HG03175 (cell line): ENCODE results near the gene CAST.
"Not testable (repeated sequence)": the region's sequence is repeated elsewhere in the genome, so short reads cannot be mapped to it uniquely, and the experiment has no call there.

Source experiments
- ATAC-seq: cut with Tn5 transposase; IDR thresholded peaks from one replicate; pipeline ENCODE4 v1.9.1; 2021; ENCODE audit warnings: mild to moderate bottlenecking, moderate library complexity; ENCODE audit not compliant: unreplicated experiment

The CAST gene, protein sequence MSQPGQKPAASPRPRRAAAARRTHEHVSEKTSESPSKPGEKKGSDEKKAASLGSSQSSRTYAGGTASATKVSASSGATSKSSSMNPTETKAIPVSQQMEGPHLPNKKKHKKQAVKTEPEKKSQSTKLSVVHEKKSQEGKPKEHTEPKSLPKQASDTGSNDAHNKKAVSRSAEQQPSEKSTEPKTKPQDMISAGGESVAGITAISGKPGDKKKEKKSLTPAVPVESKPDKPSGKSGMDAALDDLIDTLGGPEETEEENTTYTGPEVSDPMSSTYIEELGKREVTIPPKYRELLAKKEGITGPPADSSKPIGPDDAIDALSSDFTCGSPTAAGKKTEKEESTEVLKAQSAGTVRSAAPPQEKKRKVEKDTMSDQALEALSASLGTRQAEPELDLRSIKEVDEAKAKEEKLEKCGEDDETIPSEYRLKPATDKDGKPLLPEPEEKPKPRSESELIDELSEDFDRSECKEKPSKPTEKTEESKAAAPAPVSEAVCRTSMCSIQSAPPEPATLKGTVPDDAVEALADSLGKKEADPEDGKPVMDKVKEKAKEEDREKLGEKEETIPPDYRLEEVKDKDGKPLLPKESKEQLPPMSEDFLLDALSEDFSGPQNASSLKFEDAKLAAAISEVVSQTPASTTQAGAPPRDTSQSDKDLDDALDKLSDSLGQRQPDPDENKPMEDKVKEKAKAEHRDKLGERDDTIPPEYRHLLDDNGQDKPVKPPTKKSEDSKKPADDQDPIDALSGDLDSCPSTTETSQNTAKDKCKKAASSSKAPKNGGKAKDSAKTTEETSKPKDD

DNA sequence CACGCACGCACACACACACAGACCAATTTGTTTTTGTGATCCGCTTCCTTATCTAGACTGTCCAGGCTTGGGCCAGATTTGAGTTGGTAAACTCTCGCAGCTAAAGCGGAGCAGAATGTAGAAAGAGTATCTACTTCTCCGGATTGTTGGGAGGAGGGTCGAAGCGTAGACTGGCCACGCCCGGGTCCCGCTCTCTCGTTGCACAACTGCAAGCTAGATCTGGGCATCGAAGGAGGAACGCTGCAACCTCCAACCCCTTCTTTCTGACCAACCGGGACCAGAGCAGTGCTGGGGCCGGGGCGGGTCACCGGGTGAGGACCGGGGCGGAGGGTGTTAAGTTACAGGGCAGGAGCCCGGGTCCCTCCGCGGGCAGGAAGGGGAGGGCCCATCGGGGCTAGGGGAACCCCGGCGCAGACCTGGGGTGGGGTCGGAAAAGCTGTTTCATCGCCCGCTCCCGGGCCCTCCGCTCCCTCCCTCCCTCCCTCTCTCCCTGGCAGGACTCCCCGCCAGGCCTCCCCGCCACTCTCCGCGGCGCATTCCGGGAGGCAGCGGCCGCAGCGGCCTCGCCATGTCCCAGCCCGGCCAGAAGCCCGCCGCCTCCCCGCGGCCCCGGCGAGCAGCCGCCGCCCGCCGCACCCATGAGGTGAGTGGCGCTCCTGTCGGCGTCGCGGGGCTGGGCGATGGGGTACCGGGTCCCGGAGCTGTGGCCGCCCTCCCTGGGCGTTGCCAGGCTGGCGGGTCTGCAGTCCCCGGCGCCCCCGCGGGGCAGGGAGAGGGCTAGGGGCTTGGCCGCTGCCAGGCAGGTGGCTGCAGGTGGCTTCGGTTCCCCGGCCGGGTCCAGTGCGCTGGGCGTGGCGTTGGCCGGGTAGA is at the start of gene CAST:
CAST (plus strand) TSS at position 522 of the 870 bp plus-strand sequence; CDS start at position 569, 47 bp downstream.
- peak; percentile 54 for ATAC-seq

DNA sequence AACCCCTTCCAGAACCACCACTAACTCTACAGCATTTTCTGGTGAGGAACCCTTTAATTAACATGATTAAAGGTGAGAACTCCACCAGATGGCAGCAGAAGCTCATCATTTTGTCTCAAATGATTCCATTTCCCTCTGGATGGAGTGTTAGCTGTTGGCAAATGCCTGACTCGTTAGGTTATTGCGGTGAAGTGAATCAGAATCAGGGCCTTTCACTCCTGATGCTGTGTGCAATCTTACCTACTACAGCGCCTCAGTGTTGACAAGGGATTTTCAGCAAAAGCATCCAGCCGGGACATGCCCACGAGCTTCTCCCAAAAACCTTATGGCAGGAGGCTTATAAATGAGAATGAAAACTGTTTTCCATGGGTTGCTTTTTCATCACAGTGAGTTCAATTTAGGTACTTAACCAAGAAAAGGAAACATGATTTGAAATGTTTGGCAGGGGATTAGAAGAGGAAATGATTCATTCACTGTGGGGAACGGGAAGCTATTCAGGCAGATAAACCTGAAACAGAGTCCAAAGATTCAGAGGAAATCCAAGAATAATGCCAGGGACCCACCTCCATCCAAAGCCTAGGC is 48.0 kb upstream of the CAST start:
- no peak for ATAC-seq

DNA sequence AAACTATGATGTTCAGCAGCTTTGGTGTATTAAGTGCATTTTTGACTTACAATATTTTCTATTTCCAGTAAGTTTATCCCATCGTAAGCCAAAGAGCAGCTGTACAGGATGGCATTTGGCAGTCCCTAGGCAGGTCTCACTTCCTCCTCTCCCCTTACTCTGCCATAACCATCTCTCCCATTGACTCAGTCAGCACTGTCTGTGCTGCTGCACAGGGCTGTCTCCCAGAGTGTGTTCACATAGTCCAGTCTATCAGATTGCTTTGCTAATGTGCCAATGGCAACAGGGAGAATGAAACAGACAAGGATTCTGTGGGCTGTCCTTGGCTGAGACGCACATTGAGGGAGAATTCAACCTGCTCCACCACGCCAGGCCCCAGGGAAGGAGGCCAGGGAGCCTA is 47.0 kb upstream of the CAST start:
- no peak for ATAC-seq

DNA sequence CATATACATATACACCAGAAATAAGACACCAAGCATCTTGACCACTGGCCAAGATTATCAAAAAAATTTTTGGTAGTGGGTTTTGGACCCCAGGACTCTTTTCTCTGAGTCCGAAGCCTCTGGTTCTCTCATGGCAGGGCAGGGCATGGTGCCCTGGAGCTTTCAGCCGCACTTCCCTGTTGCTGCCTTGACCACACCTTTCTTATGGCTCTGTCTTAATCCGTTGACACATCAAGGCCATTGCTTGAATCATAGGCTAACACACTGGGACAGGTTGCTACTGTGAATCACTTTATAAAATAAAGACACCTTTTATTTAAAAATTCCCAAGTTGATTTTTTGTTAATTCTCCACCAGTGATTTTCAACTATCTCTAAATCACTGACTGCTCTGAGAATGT is 45.4 kb upstream of the CAST start:
- ATAC-seq, result no peak

DNA sequence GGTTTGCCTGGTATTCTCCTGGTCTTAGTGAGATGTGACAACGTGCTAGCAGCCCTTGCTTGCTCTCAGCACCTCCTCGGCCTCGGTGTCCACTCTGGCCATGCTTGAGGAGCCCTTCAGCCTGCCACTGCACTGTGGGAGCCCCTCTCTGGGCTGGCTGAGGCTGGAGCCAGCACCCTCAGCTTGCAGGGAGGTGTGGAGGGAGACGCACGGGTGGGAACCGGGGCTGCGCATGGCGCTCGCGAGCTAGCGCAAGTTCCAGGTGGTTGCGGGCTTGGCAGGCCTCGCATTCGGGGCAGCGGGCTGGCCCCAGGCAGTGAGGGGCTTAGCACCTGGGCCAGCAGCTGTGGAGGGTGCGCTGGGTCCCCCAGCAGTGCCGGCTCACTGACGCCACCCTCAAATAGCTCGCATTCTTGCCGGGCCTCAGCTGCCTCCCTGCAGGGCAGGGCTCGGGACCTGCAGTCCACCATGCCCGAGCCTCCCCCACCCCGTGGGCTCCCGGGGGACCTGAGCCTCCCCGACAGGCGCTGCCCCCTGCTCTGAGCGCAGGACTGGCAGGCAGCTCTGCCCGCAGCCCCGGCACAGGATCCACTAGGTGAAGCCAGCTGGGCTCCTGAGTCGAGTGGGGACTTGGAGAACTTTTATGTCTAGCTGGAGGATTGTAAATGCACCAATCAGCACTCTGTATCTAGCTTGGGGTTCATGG is 43.7 kb upstream of the CAST start:
- ATAC-seq, result not testable (repeated sequence)

DNA sequence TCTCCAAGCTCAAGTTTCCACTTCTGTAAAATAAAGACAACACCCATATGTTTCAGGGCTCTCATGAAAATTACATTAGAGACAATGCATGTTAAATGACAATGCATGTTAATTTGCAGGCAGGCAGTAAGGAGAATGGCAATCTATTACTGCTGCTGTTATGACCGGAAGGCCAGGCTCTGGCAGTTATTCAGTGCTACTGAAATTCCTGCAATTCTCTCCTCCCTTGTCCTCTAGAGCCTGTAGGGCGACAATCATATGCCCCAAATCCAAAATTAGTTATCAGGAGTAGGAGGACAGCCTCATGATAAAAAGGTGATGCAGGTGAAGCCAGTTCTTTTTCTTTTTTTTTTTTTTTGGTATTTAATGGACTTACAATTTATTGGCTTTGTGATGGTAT is 42.2 kb upstream of the CAST start:
- ATAC-seq, result no peak

DNA sequence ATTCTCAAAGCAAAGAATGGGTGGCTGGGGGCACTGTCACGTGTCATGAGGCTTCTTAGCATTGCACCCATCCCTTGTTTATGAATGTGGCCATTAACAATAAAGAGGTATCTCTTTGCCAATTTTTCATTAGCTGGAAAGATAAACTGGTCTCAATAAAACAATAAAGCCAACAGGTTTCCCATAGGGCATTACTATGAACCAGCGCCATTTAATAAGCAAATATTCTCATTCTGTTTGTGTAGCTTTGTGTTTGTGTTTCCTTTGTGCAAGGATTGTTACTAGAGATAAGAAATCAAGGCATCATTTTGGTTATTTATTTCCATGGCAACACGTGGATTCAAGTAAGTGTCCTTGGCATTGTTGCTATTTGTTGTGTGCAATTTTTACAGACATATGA is 37.6 kb upstream of the CAST start:
- no peak for ATAC-seq

DNA sequence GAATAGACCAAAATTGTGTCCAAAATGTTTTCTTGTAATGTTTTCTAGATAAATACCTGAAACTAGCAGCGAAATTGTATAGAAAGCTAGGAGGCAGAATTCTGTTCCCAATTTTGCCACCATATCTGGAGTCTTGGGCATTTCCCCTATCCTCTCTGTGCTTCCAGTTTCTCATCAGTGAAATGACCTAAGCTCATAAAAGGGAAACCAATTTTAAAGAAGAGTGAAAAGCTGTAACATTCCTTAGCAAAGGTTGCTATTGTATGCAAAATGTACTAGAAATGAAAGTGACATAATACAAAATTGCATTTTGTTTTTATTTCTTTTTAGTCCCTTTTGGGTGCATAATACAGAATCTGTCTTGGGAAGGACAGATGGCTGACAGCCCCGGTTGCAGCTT is 36.8 kb upstream of the CAST start:
- no peak for ATAC-seq

DNA sequence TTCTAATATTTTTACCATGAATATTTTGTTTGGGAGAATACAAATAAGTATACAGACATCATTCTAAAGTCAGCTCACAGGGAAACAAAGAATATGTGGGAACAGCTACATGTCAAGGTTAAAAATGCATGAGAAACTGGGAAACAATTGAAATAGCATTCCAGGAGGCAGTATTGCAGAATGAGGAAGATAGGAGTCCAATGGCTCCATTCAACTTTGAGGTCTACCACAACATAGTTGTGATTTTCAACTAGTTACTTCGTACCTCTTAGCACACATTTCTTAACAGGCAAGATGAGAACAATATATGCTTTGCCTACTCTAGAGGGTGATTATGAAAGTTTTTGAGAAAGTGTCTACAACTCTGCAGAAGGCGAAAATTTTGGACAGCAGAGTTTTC is 35.2 kb upstream of the CAST start:
- ATAC-seq, result no peak

DNA sequence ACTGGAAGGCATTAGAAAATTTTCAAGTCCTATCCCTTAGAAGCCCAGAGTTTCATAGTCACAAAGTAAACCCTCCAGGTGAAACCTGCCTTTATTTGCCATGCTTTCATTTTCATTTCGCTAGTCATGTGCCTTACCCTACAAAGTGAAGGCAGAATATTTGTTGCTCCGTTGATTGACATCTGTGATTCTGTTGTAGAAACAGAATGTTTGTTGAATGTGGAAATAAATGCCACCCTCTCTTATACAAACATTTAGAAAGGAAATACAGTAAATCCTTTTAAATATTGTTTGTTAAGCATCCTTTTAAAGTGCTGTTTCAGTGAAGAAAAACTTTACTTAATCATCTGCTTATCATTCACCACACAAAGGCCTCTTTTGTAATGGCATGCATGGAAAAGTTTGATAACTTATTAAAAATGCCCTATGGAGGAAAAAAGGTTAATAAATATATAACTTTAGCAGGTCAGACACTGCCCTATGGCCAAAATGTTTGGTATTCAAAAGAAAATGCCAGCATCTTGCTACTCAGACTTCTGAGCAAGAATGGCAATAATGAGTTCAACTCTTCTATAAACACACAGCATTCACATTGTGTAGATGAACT is 34.3 kb upstream of the CAST start:
- ATAC-seq, result no peak

DNA sequence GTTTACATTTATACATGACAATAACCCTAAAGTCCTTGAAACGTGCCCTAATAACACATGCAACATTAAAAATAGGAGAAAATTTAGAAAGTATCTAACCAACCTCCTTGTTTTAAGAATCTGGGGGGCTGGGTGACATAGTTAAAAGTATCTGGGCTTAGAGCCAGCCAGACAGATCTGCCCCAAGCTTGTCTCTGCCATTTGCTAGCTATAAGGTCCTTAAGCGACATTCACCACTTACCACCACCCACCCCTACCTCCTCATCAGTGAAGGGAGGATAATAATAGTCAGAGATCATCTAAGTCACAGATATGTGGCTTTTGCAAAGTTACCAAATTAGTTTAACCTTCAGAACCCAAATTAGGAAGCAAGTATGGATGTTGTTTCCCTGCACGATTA is 33.8 kb upstream of the CAST start:
- ATAC-seq, result no peak

DNA sequence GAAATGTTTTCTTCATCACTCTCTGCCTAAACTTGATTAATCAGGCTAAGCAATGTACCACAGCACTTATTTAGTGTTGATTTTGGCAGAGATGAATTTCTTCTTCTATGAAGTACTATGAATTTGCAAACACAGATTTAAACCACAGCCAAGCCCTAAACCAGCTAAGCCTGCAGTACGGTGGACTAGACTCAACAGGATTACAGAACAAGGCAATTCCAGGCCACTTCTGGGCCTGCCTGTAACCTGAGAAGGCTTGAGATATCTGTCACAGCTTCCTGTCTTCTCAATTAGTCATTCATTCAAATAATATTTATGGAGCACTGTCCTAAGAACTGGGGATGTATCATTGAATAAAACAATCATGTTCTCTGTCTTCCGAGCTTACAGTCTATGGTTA is 32.4 kb upstream of the CAST start:
- ATAC-seq, result no peak

DNA sequence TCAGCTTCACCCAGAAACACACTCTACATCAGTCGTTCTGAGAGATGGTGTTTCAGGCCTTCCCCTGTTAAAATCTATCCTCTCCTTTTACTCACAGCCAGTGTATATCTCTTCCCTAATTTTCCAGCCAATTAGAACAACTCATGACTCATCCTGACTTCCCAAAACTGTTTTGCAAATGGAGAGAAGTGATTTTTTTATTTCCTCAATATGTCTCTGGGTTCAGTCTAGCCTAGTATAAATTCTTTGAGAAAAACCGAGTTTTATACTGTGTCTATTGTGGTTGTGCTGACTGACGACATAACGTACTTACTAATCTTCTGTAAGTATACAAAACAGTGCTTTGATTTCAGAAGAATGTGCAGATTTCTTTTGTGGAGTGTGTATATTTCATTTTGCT is 28.4 kb upstream of the CAST start:
- ATAC-seq, result no peak

DNA sequence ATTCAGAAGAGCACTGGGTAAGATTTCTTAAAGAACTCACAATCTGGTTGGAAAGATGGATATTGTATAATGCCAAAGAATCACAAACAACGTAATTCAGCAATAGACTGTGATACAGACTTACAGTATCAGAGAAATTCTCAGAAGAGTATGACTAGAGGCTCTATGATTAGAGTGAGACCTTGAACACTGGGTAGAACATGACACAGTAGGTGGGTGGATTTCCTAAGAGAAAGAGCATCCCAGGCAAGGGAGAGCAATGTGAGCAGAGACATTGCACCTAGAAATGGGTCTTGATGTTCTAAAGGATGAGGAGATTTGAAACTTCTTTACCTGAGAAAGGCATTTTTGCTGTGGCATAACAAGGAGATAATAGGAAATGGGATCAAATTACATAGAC is 27.3 kb upstream of the CAST start:
- no peak for ATAC-seq

DNA sequence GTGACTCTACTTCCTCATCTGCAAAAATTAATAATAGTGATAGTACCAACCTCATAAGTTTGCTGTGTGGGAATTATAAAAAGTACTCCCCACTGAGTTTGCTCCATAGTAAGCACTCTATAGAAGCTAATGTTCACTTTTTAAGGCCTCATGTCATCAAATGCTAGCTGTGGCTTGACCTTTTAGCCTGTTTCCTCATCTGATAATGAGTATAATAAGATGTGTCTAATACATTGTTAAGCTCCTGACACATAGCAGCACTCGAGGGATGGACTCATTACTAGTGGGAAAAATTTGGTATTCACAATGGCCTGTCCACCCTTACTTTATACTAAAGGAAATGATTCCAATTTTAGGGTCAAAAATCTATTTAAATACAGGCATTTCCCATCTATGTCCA is 26.1 kb upstream of the CAST start:
- ATAC-seq, result no peak

DNA sequence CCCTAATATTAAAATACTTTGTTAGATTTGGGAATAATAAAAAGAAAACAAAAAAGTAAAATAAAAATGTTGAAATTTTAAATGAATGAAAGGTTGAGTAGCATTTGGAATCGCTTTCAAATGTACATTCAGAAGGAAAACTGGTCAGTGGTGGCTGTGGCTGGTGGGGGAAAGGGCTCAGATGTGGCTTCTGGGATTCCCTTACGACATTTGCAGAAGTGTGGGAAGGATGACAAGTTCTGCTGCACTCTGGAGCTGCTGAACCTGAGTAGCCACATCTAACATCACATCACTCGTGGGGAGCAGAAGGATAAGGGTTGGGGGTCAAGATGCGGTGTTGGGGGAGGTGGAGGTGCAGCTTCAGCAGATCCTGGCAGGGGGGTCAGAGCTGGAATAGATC is 25.6 kb upstream of the CAST start:
- ATAC-seq, result no peak

DNA sequence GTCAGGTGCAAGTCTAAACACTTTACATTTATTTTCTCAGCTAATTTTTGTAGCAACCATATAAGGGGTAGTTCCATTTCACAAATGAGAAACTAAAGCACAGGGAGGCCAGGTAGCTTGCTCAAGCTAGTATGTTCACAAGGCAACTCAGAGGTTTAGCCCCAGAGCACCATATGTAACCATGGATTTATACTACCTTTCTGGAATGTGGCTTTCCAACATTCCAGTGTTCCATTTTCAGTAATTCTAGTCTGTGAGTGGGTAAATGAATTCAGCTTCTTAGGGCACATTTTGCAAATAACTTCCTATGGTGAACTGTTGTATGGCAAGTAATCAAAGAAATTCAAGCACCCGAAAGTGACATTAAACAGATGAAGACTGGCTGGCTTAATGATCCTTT is 25.0 kb upstream of the CAST start:
- no peak for ATAC-seq

DNA sequence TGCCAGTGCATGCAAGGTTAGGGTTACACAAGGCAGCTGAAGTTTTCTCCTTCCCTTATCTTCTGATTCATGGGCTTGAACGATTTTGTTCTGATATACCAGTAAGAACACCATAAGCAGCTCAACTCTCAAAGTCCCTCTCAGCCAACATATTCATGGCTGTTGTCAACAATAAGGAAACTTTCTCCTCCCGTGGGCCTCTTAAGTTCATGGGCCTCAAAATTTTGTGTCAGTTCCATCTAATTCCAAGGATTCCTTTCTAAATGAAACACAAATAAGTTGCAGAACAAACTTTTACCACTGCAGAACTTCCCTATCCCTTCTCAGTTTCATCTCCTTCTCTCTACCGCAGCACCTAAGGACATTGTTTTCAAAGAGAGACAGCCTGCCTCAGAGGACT is 23.6 kb upstream of the CAST start:
- ATAC-seq, result no peak

DNA sequence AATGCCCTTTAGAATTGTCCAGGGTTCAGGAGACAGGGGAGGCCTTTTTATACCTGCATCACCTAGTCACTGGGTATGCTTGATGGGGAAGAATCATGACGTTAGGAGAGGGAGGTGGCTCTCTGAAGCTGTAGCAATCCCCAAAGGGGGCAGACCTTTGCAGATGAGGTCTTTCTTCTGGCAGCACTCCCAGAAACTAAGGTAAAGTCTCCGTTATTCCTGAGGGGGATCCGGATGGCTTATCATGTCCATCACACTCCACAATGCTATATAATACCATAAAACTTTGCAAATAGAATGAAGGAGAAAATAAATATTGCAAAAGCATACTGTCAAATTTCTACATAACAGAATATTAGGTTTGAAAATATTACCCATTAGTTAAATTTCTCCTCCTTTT is 21.5 kb upstream of the CAST start:
- ATAC-seq, result no peak
